GM21576 (cell line): Measurements from ENCODE around the gene PRADC1.
"Not testable (repeated sequence)": the region's sequence is repeated elsewhere in the genome, so short reads cannot be mapped to it uniquely, and the experiment has no call there.

Experiments used
- ATAC-seq: cut with Tn5 transposase; IDR thresholded peaks from one replicate; pipeline ENCODE4 v1.9.1; 2021; ENCODE audit warnings: mild to moderate bottlenecking, moderate library complexity; ENCODE audit not compliant: unreplicated experiment

The PRADC1 gene

DNA sequence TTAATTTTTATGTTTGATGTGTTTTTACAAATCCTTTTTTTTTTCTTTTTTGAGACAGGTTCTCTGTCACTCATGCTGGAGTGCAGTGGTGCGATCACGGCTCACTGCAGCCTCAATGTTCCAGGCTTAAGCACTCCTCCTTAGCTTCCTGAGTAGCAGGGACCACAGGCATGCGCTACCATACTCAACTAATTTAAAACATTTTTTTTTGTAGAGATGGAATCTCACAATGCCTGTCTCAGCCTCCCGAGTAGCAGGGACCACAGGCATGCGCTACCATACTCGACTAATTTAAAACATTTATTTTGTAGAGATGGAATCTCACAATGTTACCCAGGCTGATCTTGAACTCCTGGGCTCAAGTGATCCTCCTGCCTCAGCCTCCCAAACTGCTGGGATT lies 27.4 kb downstream of the PRADC1 start:
- ATAC-seq: no peak

DNA sequence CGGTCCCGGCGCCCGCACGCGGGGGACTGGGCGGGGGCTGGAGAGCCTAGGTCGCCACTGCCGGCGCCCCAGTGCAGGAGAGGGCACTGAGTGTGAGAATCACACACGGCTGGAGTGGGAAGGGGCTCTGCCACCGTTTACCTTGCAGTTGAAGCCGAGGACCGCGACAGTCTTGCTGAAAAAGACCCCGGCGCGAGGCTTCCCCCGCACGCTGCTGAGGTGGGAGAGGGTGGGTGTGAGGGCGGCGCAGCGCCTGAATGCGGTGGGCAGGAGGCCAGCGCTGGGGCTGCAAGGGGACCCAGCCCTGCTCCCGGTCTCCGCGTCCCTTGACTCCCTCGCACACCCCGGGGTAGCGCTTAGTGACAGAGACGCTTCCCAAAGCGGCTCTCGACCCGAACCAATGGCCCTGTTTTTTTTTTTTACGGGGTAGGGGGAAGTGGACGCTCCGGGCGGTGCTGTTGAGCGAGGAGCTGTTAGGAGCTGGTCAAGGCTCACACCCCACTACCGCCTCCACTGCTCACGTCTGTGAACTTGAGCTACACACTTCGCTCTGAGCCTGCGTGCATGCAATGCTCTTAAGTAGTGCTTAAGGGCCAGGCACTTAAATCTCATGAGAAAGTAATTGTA lies 29.9 kb downstream of the PRADC1 start:
- no peak for ATAC-seq

DNA sequence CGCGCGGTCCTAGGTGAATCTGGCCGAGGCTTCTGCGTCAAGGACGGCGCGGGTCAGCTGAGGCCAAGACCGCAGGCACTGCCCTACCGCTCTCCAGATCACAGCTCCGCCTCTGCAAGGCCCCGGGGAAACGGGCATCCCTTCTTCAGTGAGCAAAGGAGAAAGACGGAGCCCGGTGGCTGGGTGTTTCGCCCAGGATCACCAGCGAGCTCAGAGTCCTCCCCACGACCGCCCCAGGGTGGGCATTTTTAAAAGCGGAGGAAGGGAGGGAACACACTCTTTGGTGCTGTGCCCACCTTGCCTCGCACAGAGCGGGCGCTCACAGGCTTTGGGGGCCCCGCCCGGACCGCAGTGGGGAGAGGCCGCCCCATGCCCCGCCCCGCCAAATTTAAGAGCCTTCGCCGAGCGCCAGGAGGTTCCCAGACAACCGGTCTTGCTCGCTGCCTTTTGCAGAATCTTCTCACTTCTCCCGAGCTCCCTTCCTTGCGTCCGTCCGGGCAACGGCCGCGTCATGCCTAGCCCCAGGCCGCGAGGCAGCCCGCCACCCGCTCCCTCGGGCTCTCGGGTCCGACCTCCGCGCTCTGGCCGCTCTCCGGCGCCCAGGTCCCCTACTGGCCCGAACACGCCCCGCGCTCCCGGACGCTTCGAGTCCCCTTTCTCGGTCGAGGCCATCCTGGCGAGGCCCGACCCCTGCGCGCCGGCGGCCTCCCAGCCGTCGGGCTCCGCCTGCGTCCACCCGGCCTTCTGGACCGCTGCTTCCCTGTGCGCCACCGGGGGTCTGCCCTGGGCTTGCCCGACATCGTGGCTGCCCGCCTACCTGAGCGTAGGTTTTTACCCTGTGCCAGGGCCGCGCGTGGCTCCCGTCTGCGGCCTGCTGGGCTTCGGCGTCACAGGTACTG lies 30.6 kb downstream of the PRADC1 start, which contains the start of gene NOTO:
NOTO (plus strand) TSS at position 419 of the 899 bp plus-strand sequence; CDS start at position 512, 93 bp downstream.
- ATAC-seq: no peak

DNA sequence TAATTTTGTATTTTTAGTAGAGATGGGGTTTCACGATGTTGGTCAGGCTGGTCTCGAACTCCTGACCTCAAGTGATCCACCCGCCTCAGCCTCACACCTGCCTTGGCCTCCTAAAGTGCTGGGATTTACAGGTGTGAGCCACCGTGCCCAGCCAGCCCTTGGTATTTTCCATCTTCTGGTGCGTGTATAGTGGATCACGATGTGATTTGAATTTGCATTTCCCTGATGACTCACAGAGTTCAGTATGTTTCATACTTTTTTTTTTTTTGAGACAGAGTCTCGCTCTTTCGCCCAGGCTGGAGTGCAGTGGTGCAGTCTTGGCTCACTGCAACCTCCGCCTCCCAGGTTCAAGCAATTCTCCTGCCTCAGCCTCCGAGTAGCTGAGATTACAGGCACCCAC lies 32.8 kb downstream of the PRADC1 start:
- ATAC-seq: not testable (repeated sequence)

DNA sequence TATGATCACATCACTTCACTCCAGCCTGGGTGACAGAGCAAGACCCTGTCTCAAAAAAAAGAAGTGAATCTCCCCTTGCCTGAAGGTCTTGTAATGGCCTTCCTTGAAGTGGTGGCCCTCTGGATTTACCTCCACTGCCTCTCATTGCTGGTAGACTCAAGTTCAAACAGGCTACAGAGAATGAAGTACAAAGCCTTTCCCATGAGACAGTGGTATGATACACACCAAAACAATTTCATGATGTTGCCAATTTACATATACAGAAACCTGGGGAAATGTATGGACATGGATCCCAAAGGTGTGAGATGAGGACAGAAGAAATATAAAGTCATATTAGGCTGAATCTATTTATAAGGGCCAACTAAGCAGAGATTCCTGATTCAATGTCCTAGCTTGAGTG lies 35.5 kb downstream of the PRADC1 start:
- no peak for ATAC-seq

DNA sequence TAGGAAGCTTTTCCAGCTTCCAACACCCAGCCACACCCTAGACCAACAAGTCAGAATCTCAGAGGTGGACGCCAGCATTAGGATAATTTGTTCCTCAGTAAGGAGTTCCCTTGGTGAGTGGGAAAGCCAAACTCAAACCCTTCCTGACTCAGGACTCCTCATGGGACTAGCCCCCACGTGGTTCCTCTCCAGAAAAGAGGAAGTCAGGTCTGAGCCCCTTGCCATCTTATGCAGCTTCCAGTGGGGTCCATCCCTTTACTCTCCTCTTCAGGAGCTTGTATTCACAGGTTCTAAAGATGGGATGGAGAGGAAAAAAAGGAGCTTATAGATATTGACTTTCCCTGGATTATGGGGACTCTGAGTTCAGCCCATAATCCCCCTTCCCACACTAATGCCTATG lies 45.5 kb downstream of the PRADC1 start:
- ATAC-seq: no peak

DNA sequence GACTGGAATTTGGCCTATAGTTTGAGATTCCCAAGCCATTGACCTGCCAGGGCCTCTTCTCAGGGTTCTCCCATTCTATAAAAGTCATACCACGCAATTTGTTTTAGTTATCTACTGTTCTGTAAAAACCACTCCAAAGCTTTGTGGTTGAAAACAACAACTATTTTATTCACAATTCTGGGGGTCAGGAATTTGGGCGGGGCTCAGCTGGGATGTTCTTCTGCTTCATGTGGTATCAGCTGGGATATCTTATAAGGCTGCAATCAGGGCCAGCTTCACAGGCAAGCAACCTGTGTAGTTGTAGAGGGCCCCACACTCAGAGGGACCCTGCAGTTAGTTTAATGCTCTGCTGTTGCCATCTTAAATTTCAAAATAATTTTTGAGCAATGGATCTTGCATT lies 47.1 kb downstream of the PRADC1 start:
- ATAC-seq: no peak
